Occipital lobe (tissue), 2 donors: ENCODE results near the gene TMPRSS4. TPM values are rescaled to one million over a fixed set of nuclear protein-coding genes. Genes with fewer than 3 reads are reported as not detected.
"Not testable (repeated sequence)": the region's sequence is repeated elsewhere in the genome, so short reads cannot be mapped to it uniquely, and the experiment has no call there.

Source experiments
- DNase-seq: peaks from one replicate; lab custom pipeline; 2025; lab: John Stamatoyannopoulos, UW
- total RNA-seq: library from RNA; depleted of rRNA; stranded (reverse); fragments of >200 nt; gene quantifications from one replicate; pipeline ENCODE4 v1.2.3, GENCODE V29; 2014

Gene TMPRSS4
- total RNA-seq, 1 donor from 2014 or later, result not detected

DNA sequence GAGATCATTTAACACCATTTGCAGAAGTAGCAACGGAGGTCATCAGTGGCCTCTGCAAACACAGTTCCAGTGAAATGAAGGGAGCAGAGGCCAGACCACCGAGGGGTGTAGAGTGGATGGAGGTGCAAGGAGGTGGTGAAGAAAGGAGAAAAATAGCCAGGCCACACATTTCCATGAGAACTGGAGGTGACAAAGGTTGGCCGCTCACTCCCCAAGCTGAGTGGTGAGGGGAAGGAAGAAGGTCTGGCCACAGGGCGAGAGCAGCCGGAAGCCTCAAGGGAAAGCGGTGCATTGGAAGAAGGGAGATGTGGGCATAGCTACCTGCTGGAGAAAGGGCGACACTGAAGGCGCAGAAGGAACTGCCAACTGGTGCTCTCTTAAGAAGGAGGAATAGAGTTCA is 20.1 kb upstream of the TMPRSS4 start:
- no peak for DNase-seq

DNA sequence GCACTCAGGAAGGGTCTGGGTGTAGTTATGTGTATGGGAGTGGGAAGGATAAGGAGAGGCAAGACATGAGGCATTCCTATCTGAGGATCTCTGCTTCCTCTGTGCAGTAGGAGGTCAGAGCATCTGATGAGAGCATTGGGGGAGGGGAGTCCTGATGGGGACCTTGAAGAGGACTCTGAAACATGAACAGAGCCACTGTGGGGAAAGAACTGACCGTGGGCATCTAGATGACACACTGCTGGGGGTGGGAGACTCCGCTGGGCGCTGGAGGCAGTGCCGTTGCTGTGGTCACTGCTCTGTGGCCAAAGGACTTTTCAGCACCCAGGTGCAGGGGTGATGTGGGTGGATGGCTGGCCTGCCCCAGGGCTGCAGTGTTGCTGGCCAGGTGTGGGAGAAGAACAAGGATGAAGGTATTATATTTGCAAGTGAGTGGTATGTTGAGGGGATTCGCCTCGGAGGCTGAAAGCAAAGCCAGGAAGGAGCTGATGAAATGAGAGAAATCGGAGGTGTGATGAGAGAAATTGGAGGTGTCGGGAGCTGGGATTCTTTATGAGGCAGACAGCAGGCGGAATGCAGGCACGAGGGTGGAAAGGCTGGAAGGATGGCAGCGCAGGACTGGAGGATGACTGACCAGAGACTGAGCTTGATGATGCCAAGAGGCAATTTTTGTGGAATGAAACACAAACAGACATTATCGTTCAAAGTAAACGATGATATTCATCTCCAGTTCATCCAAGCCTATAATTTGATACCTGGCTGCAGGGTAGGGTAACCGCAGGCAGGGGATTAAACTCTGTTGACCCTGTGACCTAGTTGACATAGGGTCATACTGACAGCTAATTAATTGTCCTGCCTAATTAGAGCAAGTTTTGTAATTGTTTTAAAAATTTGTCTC is 19.4 kb upstream of the TMPRSS4 start:
- DNase-seq, result no peak

DNA sequence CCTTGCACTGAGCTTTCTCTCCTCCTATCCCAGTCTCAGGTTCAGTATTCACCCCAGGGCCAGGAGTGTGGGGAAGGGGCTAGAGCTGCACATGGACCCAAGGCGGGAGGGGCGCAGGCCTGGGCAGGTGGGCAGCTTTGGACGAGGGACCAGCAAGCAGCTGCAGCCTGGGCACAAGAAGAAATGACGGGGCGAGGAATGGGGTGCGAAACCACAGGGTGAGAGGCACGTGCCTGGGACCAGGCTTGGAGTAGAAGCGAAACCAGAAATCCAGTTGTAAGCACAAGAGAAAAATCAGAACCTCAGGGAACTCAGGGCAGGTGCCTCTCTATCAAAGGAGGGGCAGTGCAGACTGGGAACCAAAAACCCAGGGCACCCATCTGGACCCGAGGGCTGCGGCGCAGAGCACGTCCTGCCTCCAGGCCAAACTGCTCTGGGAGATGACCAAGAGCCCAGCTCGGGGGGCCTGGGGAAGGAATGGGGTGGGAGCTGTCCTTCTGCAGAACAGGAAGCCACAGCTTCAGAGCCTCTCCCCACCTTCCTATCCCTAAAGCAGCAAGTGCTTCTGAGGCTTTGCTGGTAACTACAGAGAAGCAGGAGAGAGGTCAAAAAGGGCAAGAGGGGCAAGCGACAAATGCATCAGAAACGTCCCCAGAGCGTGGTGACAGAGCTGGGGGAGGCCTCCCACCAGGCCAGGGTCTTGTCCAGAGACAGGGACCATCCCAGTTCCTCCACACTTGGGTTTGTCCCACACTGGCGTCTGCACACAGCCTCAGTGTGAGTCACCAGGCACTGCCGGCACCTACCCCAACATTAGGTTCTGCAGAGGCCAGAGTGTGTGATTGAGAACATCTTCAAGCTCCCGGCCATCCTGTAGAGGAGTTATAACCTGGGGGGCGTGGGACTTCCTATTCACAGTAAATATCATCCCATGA is 18.3 kb upstream of the TMPRSS4 start:
- DNase-seq, result no peak

DNA sequence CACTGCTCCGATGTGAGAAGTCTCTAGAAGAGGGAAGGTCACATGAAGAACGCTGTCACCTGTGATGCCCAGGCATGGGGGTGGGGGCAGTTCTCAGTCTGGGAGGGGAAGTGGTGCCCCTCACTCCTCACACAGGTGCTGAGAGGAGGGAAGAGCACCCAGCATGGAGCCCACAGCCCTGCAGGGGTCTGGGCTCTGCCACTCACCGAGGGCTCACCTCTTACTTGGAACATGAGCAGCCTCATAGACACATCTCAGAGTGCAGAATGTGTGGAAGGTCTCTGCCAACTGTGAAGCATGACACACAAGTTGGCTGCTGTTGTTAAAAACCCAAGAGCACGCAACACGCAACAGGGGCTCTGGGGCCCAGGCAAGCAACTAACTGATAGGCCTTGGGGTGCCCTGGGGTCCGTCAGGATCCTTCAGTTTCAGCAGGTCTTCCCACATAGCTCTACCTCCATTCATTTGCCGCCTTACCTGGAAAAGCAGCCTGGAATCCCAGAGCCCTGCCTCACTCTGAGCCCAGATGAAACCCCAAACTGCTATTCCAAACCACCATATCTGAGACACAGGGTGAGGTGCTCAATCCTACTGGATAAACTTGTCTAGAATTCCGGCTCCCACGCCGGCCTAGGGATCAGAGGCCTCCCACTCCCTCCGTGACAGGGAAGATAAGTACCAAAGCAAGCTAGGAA is 17.5 kb upstream of the TMPRSS4 start:
- DNase-seq, result no peak

DNA sequence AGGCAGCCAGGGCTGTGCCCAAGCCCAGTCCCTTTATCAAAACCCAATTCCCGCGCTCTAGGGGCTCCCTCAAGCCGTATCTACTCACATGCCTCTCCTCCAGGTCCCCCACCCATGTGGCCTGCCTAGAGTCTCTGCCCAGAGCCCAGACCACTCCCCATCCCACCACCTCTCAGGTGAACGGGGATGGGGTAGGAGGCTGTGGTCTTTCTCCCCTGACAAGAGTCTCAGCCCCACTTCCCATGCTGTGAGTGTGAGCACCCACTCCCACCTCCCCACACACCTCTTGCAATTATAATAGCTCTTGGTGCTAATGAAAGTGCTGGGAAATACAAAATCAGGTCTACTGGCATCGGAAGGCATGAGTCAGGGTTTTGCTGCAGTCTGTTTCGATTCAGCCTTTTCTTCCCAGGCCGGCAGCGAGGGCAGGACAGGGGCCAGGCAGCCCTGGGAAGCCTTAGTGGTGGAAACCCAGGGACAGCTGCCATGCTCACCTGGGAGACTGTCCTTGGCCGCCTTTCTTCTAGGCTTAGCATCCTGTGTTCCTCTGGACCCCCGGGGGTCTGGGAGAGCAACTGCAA is 16.7 kb upstream of the TMPRSS4 start:
- DNase-seq, result no peak

DNA sequence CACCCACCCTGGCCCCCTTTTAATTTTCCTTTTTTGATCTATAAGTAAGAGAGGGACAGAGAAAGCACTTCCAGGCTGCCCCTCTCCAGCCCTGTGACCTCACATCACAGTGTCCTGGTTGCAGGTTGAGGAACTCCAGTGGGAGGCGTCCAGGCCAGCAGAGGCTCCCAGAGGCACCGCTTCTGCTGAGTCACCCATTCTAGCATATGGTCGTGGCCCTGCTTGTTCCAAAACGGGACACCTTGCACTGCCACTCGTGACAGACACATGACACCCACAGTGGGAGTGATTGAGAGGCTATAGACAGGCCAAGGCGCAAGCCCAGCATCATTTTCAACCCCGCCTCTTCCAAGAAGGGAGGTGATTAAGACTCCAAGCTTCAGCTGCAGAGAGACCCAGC is 16.0 kb upstream of the TMPRSS4 start:
- no peak for DNase-seq

DNA sequence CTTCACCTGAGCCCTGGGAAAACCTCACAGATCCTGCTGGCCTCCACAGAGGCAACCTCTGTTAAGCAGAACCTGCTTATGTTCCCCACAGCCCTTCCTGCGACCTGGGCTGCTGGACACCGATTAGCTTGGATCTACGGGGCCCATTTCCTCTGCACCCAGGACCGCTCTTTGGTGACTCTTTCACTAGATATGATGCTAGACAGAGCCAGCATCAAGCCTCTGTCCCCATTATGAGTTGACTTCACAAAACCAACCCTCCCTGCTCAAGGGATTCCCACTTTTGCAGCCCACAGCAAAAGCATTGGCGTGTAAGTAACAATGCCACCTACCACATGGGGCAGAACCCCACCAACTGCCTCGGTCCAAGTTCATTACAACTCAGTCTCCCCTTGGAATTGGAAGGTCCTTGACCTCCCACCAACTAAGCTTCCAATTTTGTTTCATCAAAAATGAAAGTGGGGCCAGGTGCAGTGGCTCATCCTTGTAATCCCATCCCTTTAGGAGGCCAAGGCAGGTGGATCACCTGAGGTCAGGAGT is 15.2 kb upstream of the TMPRSS4 start:
- no peak for DNase-seq

DNA sequence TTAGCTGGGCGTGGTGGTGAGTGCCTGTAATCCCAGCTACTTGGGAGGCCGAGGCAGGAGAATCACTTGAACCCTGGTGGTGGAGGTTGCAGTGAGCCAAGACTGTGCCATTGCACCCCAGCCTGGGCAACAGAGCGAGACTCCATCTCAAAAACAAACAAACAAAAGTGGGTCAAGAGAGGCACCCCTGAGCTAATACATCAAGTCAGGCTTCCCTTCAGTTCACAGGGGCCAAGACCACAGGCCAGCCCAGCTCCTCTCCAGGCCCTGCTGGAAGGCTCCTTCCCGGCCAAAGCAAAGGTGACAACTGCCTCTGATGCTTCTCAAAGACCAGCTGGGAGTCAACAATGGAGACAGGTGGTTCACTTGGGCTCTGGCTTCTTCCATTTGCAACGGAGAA is 14.7 kb upstream of the TMPRSS4 start:
- DNase-seq, result not testable (repeated sequence)

DNA sequence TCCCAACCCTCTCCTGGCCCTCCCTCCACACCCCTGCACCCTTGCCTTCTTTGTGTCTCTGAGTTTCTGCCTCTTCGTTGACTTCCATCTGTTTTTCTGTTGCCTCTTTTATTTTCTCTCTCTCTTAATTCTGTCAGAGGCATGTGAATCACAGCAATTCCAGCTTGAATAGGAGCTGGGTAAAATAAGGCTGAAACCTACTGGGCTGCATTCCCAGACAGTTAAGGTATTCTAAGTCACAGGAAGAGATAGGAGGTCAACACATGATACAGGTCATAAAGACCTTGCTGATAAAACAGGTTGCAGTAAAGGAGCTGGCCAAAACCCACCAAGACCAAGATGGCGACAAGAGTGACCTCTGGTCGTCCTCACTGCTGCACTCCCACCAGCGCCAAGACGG is 14.2 kb upstream of the TMPRSS4 start:
- DNase-seq, result not testable (repeated sequence)

DNA sequence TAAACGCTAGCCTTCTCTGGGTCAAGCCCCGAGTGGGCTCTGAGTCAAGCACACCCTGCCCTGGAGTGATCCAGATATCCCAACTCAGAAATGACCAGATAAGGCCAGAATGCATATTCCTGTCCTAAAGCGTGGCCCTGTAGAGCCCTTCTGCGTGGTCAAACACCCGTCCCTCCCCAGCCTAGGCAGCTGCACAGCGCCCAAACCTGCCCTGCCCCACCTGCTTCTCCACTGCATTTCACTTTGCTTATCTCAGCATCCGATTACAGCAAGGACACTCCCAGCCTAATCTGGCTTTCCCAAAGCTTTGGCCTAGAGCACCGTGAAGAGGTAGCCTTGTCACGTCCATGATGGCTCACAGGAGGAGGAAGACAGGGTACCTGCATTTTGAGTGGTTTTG is 11.9 kb upstream of the TMPRSS4 start:
- DNase-seq, result no peak

DNA sequence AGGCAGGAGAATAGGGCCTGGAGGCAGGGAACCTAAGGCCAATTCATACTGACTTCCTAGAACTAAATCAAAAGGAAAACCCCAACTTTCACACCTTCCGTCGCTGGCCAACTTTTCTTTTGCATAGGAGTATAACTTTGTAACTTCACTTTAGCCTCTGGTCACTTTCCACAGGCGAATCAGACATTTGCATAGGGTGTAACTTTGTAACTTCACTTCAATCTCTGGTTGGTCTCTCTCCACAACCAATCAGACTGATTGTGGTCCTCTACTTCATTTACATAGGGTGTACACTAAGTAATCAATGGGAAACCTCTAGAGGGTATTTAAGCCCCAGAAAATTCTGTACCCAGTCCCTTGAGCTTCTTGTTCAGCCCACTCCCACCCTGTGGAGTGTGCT is 11.5 kb upstream of the TMPRSS4 start:
- DNase-seq, result no peak

DNA sequence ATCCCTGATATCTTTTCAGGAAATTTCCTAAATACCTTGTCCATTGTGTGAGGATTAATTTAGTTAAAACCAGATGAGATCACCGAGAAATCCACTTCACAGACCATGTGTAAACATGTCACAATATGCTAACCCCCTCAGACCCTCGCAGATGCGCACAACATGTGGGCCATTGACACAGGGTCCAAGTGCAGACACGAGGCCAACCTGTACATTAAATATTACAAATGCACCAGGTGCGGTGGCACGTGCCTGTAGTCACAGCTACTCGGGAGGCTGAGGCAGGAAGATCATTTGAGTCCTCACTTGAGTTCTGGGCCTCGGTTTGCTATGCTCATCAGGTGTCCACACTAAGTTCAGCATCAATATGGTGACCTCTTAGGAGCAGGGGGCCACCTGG is 9.9 kb upstream of the TMPRSS4 start:
- no peak for DNase-seq

DNA sequence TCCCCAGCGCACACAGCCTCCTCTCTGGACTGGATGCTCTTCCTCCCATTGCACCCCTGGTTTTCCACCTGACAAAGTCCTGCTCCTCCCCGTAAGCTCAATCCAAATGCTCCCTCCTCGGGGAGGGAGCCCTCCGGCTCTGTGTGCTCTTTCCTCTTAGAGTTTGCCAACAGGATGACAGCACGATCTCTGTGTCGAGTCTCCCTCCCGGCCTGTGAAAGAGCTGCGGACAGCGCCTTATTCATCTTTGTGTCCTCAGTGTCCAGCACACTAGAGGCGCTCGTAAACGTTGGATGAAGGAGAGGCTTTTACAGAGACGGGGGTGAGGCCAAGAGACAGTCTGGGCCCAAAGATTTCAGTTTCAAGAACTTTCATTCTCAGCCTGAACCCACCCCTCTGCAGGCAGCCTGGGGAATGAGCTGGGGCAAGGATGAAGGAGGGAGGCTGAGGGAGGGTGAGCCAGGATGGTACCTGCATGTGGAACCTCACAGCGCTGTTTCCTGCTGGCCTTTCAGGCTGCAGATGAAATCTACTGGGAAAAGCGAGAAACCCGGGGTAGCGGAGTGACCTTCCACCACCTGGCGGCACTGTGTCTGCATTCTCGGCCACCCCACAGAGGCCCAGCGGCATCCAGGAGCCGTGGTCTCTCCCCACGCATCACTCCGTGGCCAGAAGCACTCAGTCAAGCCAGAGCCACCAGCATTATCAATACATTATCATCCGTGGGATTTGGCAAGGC is 8.5 kb upstream of the TMPRSS4 start:
- no peak for DNase-seq

DNA sequence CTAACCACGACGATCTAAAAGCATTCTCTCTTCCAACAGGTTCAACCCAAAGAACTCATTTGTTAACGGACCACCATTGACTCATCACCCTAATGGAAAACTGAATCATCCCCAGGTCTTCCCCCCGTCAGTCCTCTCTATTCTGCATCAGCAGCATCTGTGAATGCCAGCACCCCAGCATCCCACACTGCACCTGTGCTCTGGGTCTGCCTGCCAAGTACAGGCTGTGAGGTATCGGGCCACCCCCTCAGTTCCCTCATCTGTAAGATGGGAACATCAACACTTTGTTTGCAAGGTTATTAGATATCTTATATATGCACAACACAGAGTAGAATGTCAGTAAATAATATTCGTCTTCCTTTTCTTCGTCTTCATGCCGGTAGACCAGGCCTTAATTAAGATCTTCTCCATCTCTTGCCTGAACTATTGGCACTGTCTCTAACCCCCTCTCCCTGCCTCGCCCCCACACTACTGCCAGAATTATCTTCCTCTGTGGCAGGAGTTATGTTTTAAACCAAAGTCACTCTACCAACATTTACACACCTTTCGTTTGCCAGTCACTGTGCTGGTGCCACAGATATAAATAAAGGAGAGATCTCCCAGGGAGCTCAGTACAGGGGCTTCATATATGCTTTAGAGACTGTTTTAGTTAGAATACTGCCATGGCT is 7.8 kb upstream of the TMPRSS4 start:
- no peak for DNase-seq

DNA sequence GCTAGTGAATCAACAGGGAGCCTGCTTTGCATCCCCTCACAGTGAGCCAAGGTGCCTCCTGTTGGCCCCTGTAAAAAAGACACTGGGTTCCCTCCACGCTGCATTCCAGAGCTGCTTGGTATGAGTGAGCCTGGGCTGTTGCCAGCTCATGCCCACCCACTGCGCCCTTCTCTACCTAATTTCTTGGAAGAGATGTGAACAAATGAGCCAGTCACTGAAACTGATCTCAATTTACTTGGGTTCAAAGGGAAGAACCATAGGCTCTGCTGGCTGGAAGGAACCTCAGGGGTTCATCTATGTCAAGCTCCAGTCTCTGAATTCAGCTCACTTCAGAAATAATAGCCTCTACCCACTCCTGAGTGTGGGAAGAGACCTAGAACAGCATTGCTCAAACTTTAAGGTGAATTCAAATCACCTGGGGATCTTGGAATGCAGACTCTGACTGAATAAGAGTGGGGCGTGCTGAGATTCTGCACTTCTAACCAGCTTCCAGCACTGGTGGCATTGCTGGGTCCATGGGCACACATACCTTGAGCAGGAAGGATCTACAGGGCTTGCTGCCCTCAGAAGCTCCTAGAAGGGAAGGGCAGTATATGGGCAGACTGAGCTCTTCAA is 5.4 kb upstream of the TMPRSS4 start:
- no peak for DNase-seq

DNA sequence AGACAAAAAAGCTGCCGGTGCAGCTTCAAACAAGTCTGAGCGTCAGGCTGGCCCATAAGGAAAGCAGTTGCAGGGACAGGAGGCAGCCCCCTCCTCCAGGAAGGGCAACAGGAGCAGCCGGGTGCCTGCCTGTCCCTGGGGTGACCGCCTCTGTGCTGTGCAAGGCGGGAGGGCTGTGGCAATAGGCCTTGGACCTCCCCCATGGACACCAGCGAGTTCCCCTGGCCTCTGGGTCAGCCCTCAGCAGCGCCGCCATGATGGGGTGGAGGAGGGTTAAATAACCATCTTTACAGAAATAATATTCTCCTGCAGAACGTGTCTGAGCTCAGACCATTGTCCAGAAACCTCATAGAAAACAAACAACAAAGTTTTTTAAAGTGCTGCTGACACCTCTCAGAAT is 3.3 kb upstream of the TMPRSS4 start:
- DNase-seq, result no peak

DNA sequence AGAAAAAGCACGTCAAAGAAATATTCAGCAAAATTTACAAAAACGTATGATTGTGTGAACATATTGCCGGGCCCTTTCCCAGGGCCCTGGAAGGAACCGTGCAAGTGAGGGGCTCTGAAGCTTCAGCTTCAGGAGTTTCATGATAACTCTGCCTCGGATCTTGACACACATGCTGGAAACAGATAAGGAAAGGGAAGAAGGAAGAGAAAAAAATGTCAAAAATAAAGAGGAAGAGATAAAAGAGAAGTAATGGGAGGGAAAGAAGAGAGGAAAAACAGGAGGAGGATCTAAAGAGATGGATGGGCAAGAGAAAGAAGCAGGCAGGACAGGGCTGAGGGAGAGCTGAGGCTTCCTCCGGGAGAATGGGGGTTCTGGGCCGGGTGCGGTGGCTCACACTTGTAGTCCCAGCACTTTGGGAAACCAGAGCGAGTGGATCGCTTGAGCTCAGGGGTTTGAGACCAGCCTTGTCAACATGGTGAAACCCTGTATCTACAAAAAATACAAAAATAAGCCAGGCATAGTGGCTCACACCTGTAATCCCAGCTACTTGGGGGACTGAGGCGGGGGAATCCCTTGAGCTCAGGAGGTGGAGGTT is 2.7 kb upstream of the TMPRSS4 start:
- DNase-seq, result no peak

DNA sequence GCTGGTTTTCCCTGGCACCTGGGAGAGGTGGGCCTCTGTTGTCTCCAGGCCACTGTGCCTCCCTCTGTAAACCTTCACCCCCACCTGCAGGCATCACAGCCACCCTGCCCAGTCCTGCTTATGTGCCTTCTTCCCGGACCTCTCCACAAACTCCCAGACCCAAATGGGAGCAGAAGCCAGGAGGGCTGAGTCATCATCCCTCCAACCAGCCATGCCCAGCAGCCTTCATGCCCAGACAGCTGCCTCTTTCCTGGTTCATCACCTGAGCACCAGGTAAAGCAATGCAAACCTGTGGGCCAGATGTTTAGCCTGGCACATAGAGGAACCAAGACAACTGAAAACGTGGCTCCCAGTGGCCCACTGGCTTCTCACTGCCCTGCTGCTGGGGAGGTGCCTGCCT is 2.1 kb upstream of the TMPRSS4 start:
- DNase-seq, result no peak

DNA sequence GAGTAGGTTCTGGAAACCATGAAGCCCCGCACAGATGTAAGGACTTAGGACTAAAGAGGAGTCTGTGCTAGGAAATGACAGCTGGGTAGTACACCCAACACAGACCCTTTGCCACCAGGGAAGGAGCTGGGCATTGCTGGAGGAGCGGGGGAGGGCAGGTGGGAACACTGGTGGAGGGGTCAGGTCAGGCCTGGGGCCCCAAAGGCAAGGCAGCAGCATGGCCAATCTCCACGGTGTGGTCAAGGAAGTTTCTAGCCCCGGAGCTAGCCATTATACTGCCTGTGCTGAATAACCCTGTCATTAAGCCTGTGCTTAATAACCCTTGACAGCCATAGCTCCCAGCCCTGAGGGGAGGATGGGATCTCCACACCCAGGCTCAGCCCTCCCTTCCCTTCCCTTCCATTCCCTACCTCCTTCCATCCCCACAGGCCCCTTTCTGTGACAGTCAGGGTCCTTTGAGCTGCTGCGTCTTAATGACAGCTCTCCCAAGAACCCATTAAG is 2.1 kb downstream of the TMPRSS4 start:
- DNase-seq, result no peak
